GM13977 (cell line): ENCODE measurements around the gene VPS13D.

Source experiments
- DNase-seq: peaks from one replicate; pipeline ENCODE4 v3.0.0; 2012; ENCODE audit warnings: low spot score
- CTCF ChIP-seq: IDR thresholded peaks from 2 replicates; pipeline ENCODE4 v1.5.1; 2012; ENCODE audit warnings: mild to moderate bottlenecking, control low read depth; ENCODE audit not compliant: insufficient read depth; ENCODE audit errors: extremely low read depth, missing control alignments
- in situ Hi-C: fragments of 300-500 bp; cut with MboI; formaldehyde crosslinking; loops from one replicate; pipeline ENCODE4 v1.12.0; 2022; ENCODE audit warnings: low sequenced_read_pairs, low pct_unique_long_range_greater_than_20kb, mixed read lengths, inconsistent platforms; ENCODE audit not compliant: unreplicated experiment

The VPS13D gene

DNA sequence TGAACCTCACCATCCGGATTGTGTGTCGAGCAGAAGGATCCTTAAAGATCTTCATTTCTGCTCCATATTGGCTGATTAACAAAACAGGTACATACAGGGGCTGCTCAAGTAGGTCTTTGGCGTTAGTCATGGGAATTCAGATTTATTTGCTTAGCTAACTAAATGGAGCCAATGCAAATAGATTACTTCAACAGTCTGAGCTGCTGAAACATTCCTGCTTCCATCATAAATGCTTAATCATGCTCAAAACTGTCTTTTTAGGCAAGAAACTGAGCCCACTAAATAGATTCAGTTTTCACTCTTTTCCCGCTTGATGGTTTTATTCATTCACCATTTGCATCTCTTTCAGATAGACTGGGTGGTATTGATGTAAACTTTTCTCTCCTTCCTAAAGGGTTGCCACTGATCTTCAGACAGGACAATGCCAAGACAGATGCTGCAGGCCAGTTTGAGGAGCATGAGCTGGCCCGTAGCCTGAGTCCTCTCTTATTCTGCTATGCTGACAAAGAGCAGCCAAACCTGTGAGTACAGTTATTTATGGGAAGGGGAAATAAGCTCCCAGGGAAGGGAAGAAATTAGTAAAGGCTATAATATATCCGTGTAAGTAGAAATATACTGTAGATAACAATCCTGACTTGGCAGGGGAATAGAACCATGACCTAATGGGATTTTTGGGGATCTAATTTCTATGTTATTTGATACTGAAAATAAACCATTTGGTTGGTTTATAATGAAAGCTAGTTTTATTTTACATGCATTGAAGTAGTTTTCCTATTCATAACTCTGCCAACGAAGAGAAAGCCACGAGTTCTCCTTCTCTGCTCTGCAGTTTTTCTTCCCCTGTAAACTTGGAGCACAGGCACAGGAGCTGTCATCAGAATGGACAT, 126.4 kb downstream of the VPS13D start:
- in situ Hi-C loops, result no loop called here
- no peak for DNase-seq
- TF ChIP-seq CTCF, result no peak

GRCh38 chr1:12358499-12358898, 128.7 kb downstream of the VPS13D start:
- no peak for TF ChIP-seq CTCF
- no peak for DNase-seq
- in situ Hi-C loops, result no loop called here

- no peak for DNase-seq
- no peak for TF ChIP-seq CTCF
- in situ Hi-C loops, result no loop called here
Measured at GRCh38 chr1:12359359-12360133, 129.7 kb downstream of the VPS13D start.

GRCh38 chr1:12368646-12369045, 138.8 kb downstream of the VPS13D start:
- in situ Hi-C loops, result no loop called here
- no peak for DNase-seq
- no peak for TF ChIP-seq CTCF

- no peak for TF ChIP-seq CTCF
- no peak for DNase-seq
- in situ Hi-C loops, result no loop called here
Measured at GRCh38 chr1:12369258-12369657, 139.4 kb downstream of the VPS13D start.

DNA sequence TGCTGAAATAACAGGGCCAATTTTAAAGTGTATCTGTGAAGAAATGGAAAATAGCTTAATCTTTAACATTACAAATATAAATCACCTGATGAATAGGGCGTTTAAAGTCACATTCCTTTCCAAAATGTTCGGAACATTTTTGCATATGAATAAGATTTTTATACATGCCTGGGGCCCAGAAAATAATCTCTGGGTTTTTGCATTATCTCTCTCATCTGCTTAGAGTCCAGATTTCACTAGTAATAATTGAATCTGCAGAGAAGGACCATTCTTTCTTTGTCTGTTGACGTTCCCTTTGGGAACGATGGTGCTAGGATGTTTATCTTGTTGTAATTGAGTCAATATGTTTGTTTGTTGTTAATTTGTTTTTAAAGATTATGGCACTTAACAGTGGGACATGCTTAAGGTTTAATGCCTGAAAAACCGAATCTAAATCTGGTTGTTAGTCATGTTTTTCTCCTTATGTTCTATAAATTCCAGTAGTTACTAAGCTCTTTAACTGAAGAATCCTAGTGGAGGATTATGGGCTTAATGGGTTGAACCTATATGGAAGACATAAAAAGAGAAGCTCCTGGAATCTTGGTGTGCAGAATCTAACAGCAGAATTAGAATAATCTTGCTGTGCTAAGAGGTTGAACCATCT, 140.6 kb downstream of the VPS13D start:
- no peak for DNase-seq
- in situ Hi-C loops, result no loop called here
- TF ChIP-seq CTCF, result no peak
